HCT116 (cell line): Measurements from ENCODE around the gene GAD2. TPM values are rescaled to one million over a fixed set of nuclear protein-coding genes. Genes with fewer than 3 reads are reported as not detected.

Experiments
- ATAC-seq: fragments of 200-7000 bp; cut with Tn5 transposase; 2 replicates; pipeline ENCODE4 v1.9.1; 2020; ENCODE audit warnings: mild to moderate bottlenecking, moderate library complexity
- BruUV-seq: library from RNA; stranded (reverse); fragments of 400-500 nt; replicated peaks from 2 replicates; lab custom pipeline; 2021; lab: Mats Ljungman, UMichigan
- CTCF ChIA-PET: fragments of 300-600 bp; sonication (Branson Sonifier 250); formaldehyde crosslinking; loops from one replicate; lab custom pipeline; 2021; ENCODE audit warnings: antibody characterized with exemption; lab: Charles Lee
- POLR2A ChIA-PET: fragments of 300-600, 350-600 bp; sonication (Branson Sonifier 250); formaldehyde crosslinking; loops from one replicate; lab custom pipeline; 2021; ENCODE audit warnings: antibody characterized with exemption; lab: Charles Lee
- RAD21 ChIA-PET, 2 experiments: fragments of 300-600 bp; sonication (Branson Sonifier 250); formaldehyde crosslinking; loops; one replicate each; lab custom pipeline; 2023; ENCODE audit warnings: low total read pairs in 2 of 2; ENCODE audit not compliant: uncharacterized antibody in 2 of 2, unreplicated experiment in 2 of 2, low non-redundant PET in 1 of 2; lab: Charles Lee
- DNase-seq: peaks from one replicate; pipeline ENCODE4 v3.0.0-alpha.2; 2010; ENCODE audit warnings: low read depth, low spot score
- H2AFZ ChIP-seq: fragments of 200-600 bp; shearing (Covaris generic), sonication (generic); 2 replicates; pipeline ENCODE4 v1.6.1; 2017; ENCODE audit warnings: low read depth, mixed run types, mixed read lengths, antibody characterized with exemption, low read length; ENCODE audit not compliant: poor library complexity, severe bottlenecking
- H3K27ac ChIP-seq: 2 replicates; pipeline ENCODE4 v1.5.1; 2012; ENCODE audit warnings: low read depth, low read length
- H3K27me3 ChIP-seq: fragments of 200-600 bp; sonication (generic); 2 replicates; pipeline ENCODE4 v1.6.1; 2016; ENCODE audit warnings: mixed run types, low read length, mixed read lengths; ENCODE audit not compliant: insufficient read depth
- H3K36me3 ChIP-seq, 2 experiments: fragments of 200-500 bp in 1 of 2; fragments of 200-600 bp in 1 of 2; sonication (Bioruptor generic) in 1 of 2; sonication (generic) in 1 of 2; 2 replicates each; pipeline versions ENCODE4 v1.5.1 to v1.6.1; 2014 to 2016; ENCODE audit warnings: low read length in 2 of 2, inconsistent platforms in 1 of 2, mixed read lengths in 1 of 2, mixed run types in 1 of 2; ENCODE audit not compliant: insufficient read depth in 2 of 2, control insufficient read depth in 1 of 2
- H3K4me1 ChIP-seq, 2 experiments: fragments of 200-600 bp in 1 of 2; sonication (generic) in 1 of 2; 2 replicates each; pipeline versions ENCODE4 v1.5.1 to v1.6.1; 2012 to 2017; ENCODE audit warnings: low read length in 2 of 2, inconsistent platforms in 1 of 2, mild to moderate bottlenecking in 1 of 2, mixed read lengths in 1 of 2, mixed run types in 1 of 2, moderate library complexity in 1 of 2; ENCODE audit not compliant: insufficient read depth in 2 of 2, control insufficient read depth in 1 of 2
- H3K4me2 ChIP-seq: fragments of 200-600 bp; sonication (generic); 2 replicates; pipeline ENCODE4 v1.6.1; 2017; ENCODE audit warnings: mixed run types, low read length, mixed read lengths
- H3K4me3 ChIP-seq, 2 experiments: fragments of 200-600 bp in 1 of 2; sonication (generic) in 1 of 2; replicated peaks in 1 of 2; 2 replicates each; pipeline ENCODE4 v1.5.1; 2011 to 2016; ENCODE audit warnings: low read length in 2 of 2, control low read depth in 1 of 2, low read depth in 1 of 2, mild to moderate bottlenecking in 1 of 2, mixed read lengths in 1 of 2, mixed run types in 1 of 2
- H3K79me2 ChIP-seq: fragments of 200-600 bp; sonication (generic); 2 replicates; pipeline ENCODE4 v1.6.1; 2017; ENCODE audit warnings: mild to moderate bottlenecking, mixed run types, low read length, moderate library complexity, mixed read lengths; ENCODE audit not compliant: insufficient read depth
- H3K9ac ChIP-seq: fragments of 200-600 bp; sonication (generic); 2 replicates; pipeline ENCODE4 v1.6.1; 2016; ENCODE audit warnings: low read length, mixed read lengths
- H3K9me2 ChIP-seq: fragments of 200-600 bp; sonication (generic), shearing (Covaris generic); 2 replicates; pipeline ENCODE4 v1.6.1; 2017; ENCODE audit warnings: mixed run types, mild to moderate bottlenecking, moderate library complexity; ENCODE audit not compliant: insufficient read depth
- H3K9me3 ChIP-seq, 2 experiments: fragments of 200-500 bp in 1 of 2; fragments of 200-600 bp in 1 of 2; sonication (Bioruptor generic) in 1 of 2; sonication (generic) in 1 of 2; 2 replicates each; pipeline ENCODE4 v1.6.1; 2014 to 2017; ENCODE audit warnings: low read length in 2 of 2, mixed read lengths in 2 of 2, inconsistent platforms in 1 of 2, low read depth in 1 of 2, mild to moderate bottlenecking in 1 of 2, mixed run types in 1 of 2, moderate library complexity in 1 of 2; ENCODE audit not compliant: control insufficient read depth in 1 of 2, insufficient read depth in 1 of 2
- H4K20me1 ChIP-seq: fragments of 200-600 bp; sonication (generic), shearing (Covaris generic); 2 replicates; pipeline ENCODE4 v1.6.1; 2017; ENCODE audit warnings: mixed run types, mild to moderate bottlenecking, moderate library complexity; ENCODE audit not compliant: insufficient read depth
- ATF3 ChIP-seq: IDR thresholded peaks from 2 replicates; pipeline ENCODE4 v1.6.1; 2012
- CBX3 ChIP-seq: IDR thresholded peaks from 2 replicates; pipeline ENCODE4 v1.6.1; 2012; ENCODE audit warnings: low read depth
- CEBPB ChIP-seq: IDR thresholded peaks from 2 replicates; pipeline ENCODE4 v1.6.1; 2012; ENCODE audit warnings: low read depth
- ELF1 ChIP-seq: IDR thresholded peaks from 2 replicates; pipeline ENCODE4 v1.6.1; 2012; ENCODE audit warnings: low read depth, borderline replicate concordance
- EZH2 ChIP-seq: fragments of 200-600 bp; sonication (generic); IDR thresholded peaks from 2 replicates; pipeline ENCODE4 v1.6.1; 2017; ENCODE audit warnings: antibody characterized with exemption, mixed run types
- EZH2phosphoT487 ChIP-seq: fragments of 200-600 bp; IDR thresholded peaks from 2 replicates; pipeline ENCODE4 v1.6.1; 2018; ENCODE audit warnings: antibody characterized with exemption, borderline replicate concordance
- JUND ChIP-seq: IDR thresholded peaks from 2 replicates; pipeline ENCODE4 v1.6.1; 2012
- MAX ChIP-seq: IDR thresholded peaks from 2 replicates; pipeline ENCODE4 v1.6.1; 2012
- POLR2A ChIP-seq: IDR thresholded peaks from 2 replicates; pipeline ENCODE4 v1.7.0; 2011; ENCODE audit warnings: borderline replicate concordance; ENCODE audit not compliant: insufficient read depth, insufficient read length; ENCODE audit errors: extremely low read depth
- SIN3A ChIP-seq: IDR thresholded peaks from 2 replicates; pipeline ENCODE4 v1.6.1; 2012; ENCODE audit warnings: low read depth
- SP1 ChIP-seq: IDR thresholded peaks from 2 replicates; pipeline ENCODE4 v1.6.1; 2012; ENCODE audit warnings: low read depth
- SRF ChIP-seq: IDR thresholded peaks from 2 replicates; pipeline ENCODE4 v1.6.1; 2012; ENCODE audit warnings: low read depth
- TCF7L2 ChIP-seq: IDR thresholded peaks from 2 replicates; pipeline ENCODE4 v1.7.0; 2011; ENCODE audit warnings: borderline replicate concordance, inconsistent platforms; ENCODE audit not compliant: insufficient read depth, insufficient read length; ENCODE audit errors: extremely low read depth
- YY1 ChIP-seq: IDR thresholded peaks from 2 replicates; pipeline ENCODE4 v1.6.1; 2011; ENCODE audit warnings: low read length, low read depth, moderate library complexity, mild to moderate bottlenecking; ENCODE audit not compliant: insufficient replicate concordance; ENCODE audit errors: extremely low read depth
- ZBTB33 ChIP-seq: IDR thresholded peaks from 2 replicates; pipeline ENCODE4 v1.6.1; 2011; ENCODE audit warnings: mild to moderate bottlenecking, low read length, moderate library complexity; ENCODE audit not compliant: insufficient replicate concordance; ENCODE audit errors: extremely low read depth
- ZFX ChIP-seq: fragments of 450-650 bp; IDR thresholded peaks from 2 replicates; pipeline ENCODE4 v1.6.1; 2017
- ZNF274 ChIP-seq: fragments of 200-500 bp; sonication (Bioruptor generic); IDR thresholded peaks from 2 replicates; pipeline ENCODE4 v1.6.1; 2014; ENCODE audit warnings: mild to moderate bottlenecking, low read depth, low read length, inconsistent platforms
- intact Hi-C: fragments of 100-400 bp; cut with micrococcal nuclease; formaldehyde crosslinking; loops from 2 replicates; pipeline ENCODE4 v1.10.0; 2022
- total RNA-seq: library from RNA; stranded (reverse); gene quantifications from one replicate; pipeline ENCODE4 v1.2.1, GENCODE V29; 2021; ENCODE audit not compliant: unreplicated experiment

Gene GAD2
- total RNA-seq, 1 experiment from 2014 or later, result not detected

GRCh38 chr10:26238378-26238777 is 21.8 kb downstream of the GAD2 start:
- H3K79me2 ChIP-seq, result no peaks in the 10 kb centered on the region
- H3K4me1 ChIP-seq, result no peaks in the 10 kb centered on the region
- no peaks in the 10 kb centered on the region for H3K36me3 ChIP-seq
- H3K9ac ChIP-seq, result no peak overlapping the region
- ChIA-PET RAD21 (no interaction called here), CTCF (no interaction called here), POLR2A (no interaction called here)
- DNase-seq (no peak), ATAC-seq (no peak)
- no peaks in the 10 kb centered on the region for H3K9me2 ChIP-seq
- no peak overlapping the region for H2AFZ ChIP-seq
- intact Hi-C loops, result no loop called here
- H3K9me3 ChIP-seq, result no peaks in the 10 kb centered on the region
- peaks cover 60% of the 10 kb centered on the region for H3K27me3 ChIP-seq
- BruUV-seq, result no TSS peak
- H3K4me3 ChIP-seq, result no peak overlapping the region
- no peaks in the 10 kb centered on the region for H4K20me1 ChIP-seq
- H3K27ac ChIP-seq, result no peak overlapping the region
- no peak for TF ChIP-seq EZH2phosphoT487
- no peak for TF ChIP-seq SIN3A
- no peak for TF ChIP-seq EZH2
- TF ChIP-seq ZFX, result no peak
- TF ChIP-seq ZBTB33, result no peak
- no peak for TF ChIP-seq YY1
- TF ChIP-seq ELF1, result no peak
- TF ChIP-seq TCF7L2, result no peak
- TF ChIP-seq JUND, result no peak
- TF ChIP-seq ATF3, result no peak
- no peak for TF ChIP-seq POLR2A
- TF ChIP-seq MAX, result no peak
- no peak for TF ChIP-seq SP1
- TF ChIP-seq ZNF274, result no peak
- no peak for TF ChIP-seq CBX3
- no peak for TF ChIP-seq SRF
- TF ChIP-seq CEBPB, result no peak
- H3K4me2 ChIP-seq, result no peak overlapping the region
